ENCODE results near the gene KCTD19.
A peak's percentile ranks its signal among the peaks of the same experiment; 100 is the strongest.

Gene KCTD19

DNA sequence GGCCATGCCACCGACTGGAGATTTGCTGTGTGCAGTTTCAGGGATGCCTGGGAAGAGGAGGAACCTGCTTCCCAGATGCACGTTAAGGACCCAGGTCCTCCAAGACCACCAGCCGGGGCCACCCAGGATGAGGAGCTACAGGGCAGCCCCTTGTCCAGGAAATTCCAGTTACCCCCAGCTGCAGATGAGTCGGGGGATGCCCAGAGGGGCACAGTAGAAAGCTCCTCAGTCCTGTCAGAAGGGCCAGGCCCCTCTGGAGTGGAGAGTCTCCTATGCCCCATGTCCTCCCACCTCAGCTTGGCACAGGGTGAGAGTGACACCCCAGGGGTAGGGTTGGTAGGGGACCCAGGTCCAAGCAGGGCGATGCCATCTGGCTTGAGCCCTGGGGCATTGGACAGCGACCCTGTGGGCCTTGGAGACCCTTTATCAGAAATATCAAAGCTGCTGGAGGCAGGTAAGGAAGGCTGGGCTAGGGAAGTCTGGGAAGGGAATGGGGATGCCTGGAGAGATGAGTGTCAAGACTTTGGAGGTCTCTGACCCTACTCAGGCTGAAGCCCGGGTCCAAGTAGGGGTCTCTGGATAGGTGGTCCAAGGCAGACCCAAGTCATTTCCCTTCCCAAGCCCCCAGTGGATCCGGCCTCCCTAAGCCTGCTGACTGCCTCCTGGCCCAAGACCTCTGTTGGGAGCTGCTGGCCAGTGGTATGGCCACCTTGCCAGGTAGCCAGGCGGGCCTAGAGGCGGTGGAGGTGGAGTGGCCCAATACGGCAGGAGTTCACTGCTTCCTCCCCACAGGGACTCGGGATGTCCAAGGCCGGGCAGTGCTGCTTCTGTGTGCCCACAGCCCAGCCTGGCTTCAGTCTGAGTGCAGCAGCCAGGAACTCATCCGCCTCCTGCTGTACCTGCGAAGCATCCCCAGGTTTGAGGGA lies 46.2 kb downstream of the KCTD19 start:
- peak overlapping the region; percentile 46 for H3K4me3 ChIP-seq (ENCODE audit: low read length)

DNA sequence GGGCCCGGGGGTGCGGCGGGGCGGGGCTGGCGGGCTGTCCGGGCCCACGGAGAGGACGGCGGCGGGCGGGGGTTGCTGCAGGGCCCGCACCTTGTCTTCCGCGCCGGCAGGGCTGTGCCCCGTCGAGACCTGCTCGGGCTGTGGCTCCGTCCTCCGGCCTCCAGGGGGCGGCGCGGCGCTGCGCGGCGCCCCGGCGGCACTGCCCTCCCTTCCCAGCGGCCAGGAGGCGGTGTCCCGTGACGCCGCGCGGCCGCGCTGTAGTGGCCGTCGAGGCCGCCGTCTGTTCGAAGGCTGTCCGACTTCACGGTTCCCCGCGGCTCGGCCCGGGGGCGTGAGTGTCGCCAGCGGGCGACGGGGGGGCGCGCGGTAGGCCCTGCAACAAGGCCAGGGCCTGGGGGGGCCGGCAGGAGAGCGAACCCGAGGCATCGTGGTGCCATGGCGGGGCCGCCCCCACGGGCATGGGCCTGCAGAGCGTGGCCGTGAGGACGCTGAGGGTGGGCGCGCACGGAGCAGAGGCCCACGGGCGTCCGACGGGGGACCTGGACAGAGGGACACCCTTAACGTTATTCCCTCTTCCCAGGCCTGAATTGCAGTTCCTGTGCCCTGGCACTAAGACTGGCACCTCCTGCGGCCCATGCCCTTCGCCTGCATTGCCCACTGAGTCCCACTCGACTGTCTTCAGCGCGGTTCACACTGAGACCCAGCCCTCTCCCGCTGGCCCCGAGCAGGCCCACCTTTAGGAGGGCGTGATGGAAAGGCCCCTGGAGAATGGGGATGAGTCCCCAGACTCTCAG lies 47.0 kb downstream of the KCTD19 start, which contains the start of gene PLEKHG4:
TSS of gene PLEKHG4 (plus strand) at position 237 of the 794 bp plus-strand sequence. CDS start at position 750, 513 bp downstream.
- TF ChIP-seq, protein P1, sequence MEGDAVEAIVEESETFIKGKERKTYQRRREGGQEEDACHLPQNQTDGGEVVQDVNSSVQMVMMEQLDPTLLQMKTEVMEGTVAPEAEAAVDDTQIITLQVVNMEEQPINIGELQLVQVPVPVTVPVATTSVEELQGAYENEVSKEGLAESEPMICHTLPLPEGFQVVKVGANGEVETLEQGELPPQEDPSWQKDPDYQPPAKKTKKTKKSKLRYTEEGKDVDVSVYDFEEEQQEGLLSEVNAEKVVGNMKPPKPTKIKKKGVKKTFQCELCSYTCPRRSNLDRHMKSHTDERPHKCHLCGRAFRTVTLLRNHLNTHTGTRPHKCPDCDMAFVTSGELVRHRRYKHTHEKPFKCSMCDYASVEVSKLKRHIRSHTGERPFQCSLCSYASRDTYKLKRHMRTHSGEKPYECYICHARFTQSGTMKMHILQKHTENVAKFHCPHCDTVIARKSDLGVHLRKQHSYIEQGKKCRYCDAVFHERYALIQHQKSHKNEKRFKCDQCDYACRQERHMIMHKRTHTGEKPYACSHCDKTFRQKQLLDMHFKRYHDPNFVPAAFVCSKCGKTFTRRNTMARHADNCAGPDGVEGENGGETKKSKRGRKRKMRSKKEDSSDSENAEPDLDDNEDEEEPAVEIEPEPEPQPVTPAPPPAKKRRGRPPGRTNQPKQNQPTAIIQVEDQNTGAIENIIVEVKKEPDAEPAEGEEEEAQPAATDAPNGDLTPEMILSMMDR (conservative IDR thresholded peaks at IDR 0.05; ENCODE audit: low read length): peak; percentile 36; the same call in 1 of the 2 replicates
- DNase-seq (ENCODE audit: low read depth): peak; percentile 71
- H3K4me3 ChIP-seq (ENCODE audit: low read length): peak within 1 kb of the TSS; percentile 76

More for the DNA sequence above, 46.2 kb downstream of the KCTD19 start:
- DNase-seq (ENCODE audit: low read depth): no peak
- TF ChIP-seq, protein P1 (conservative IDR thresholded peaks at IDR 0.05; ENCODE audit: low read length): no peak

DNA sequence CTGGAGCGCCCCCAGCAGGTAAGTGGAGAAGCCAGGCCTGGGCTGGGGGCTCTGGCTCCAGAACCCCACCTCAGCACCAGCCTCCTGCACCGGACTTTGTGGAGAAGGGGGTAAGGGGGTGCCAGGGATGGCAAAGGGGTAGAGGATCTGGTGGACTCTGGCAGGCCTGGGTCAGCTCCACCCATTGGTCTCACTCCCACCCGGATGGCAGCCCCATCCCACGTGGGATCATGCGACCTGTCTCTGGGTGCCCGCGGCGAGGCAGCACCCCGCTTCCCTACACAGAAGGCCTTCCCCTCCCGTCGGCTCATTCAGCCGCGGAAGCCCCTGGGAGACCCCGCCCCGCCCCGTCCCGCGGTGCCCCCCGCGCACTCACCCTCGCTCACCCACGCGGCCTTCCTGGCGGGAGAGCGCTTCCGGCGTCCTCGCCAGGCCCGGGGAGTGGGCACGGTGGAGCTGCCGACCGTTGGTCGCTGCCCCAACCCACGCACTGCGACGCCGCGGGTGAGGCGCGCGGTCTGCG lies 47.7 kb downstream of the KCTD19 start:
- TF ChIP-seq, protein P1 (conservative IDR thresholded peaks at IDR 0.05; ENCODE audit: low read length): peak; percentile 32
- DNase-seq (ENCODE audit: low read depth): no peak
- peak overlapping the region; percentile 76 for H3K4me3 ChIP-seq (ENCODE audit: low read length)

DNA sequence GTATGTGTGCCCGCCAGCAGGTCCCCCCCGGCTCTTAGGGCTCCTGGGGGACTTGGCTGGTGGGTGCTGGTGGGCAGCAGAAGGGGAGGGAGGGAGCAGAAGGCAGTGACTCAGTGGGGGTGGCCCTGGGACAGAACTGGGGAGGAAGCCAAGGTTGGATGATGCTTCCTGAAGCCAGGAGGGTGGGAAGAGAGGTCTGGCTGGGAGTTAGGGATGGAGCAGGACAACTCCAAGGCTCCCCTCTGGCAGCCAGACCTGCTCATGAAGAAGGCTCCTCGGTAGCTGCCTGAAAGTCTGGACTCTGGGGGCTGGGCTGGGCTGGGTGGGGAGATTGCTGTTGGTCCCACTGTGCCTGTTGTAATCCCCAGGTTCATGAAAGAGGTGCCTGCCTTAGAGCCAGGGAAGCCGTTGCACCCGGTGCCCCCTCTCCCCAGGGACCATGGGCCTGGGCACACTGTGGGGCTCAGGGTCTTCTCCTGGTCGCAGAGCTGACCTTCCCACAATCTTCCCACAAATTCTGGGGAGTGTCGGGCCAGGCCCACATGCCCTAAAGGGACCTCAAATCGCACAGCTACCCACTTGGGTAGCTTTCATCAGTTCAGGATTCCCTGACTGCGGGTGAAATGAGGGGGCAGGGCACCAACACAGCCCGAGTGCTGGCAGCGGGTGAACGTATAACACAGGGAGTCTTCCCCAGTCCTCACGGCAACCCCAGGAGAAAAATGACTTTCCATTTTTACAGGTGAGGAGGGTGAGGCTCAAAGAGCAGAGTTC lies 48.4 kb downstream of the KCTD19 start:
- peak; percentile 84 for DNase-seq (ENCODE audit: low read depth)
- TF ChIP-seq, protein P1 (conservative IDR thresholded peaks at IDR 0.05; ENCODE audit: low read length): no peak
- H3K4me3 ChIP-seq (ENCODE audit: low read length): peak overlapping the region; percentile 76

DNA sequence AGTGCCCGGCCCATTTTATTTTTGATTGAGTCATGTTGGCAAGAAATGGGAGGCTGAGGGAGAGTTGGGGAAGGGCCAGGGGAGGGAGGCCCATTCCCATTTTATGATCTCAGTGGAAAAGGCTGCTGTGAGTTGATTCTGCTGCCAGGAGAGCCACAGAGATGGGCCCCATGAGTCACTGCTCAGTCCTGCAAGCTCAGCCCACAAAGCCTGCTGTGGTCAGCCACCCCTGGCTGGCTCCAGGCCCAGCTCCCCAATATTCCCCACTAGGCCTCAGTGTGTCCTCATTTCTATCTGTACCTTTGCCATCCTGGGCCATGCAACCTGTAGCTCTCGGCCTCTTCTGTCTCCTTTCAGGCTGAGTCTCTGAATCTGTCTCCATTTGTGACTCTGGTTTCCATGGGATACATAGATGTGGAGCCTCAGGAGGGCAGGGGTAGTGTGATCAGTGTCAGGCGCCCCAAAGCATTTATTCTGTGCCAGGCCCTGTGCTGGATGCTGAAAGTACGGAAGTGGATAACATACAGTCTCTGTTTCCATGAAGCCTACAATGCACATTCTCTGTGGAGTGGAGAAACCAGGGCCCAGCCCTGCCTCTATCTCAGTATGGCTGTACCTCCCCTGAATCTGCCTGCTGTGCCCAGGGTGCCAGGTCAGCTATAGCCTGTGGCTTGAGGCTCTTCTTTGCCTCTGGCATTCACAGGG lies 49.1 kb downstream of the KCTD19 start:
- peak; percentile 100 for DNase-seq (ENCODE audit: low read depth)
- TF ChIP-seq, protein P1 (conservative IDR thresholded peaks at IDR 0.05; ENCODE audit: low read length): no peak
- H3K4me3 ChIP-seq (ENCODE audit: low read length): peak overlapping the region; percentile 76

DNA sequence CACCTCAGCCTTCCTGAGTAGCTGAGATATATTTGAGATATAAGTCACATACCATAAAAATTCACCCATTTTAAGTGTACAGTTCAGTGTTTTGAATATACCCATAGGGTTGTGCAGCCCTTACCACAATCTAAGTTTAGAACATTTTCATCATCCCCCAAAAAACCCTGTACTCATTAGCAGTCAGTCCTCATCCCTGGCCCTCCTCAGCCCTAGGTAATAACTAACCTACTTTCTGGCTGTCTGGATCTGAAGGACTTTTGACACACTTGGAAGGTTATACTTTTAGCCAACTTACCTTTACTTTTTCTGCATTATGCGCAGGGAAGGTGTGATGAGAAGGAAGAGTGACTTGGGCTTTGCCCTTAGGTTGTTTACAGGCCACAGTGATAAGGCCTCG lies 51.2 kb downstream of the KCTD19 start:
- TF ChIP-seq, protein P1 (conservative IDR thresholded peaks at IDR 0.05; ENCODE audit: low read length): no peak
- DNase-seq (ENCODE audit: low read depth): no peak
- H3K4me3 ChIP-seq (ENCODE audit: low read length): no peak overlapping the region
